Endothelial cell of umbilical vein (primary cell): ENCODE results near the gene LNPK. TPM values are rescaled to one million over a fixed set of nuclear protein-coding genes. Genes with fewer than 3 reads are reported as not detected.

Experiments used
- BruUV-seq: library from RNA; stranded (reverse); fragments of 400-500 nt; replicated peaks from 2 replicates; lab custom pipeline; 2021; lab: Mats Ljungman, UMichigan
- CTCF ChIA-PET: fragments of 300-600, 350-600 bp; sonication (Branson Sonifier 250); formaldehyde crosslinking; loops from one replicate; lab custom pipeline; 2021; ENCODE audit warnings: antibody characterized with exemption, inconsistent platforms; lab: Charles Lee
- POLR2A ChIA-PET: fragments of 300-600, 350-600 bp; sonication (Branson Sonifier 250); formaldehyde crosslinking; loops from one replicate; lab custom pipeline; 2021; ENCODE audit warnings: antibody characterized with exemption, inconsistent platforms; lab: Charles Lee
- DNase-seq: peaks from one replicate; pipeline ENCODE4 v3.0.0-alpha.2; 2011; ENCODE audit warnings: low read depth, low spot score
- FAIRE-seq: peaks from 2 replicates; lab custom pipeline; 2011; peaks lifted over from hg19 to GRCh38; lab: Jason Lieb, UNC
- H2AFZ ChIP-seq: 2 replicates; pipeline ENCODE4 v1.6.0; 2012; ENCODE audit warnings: low read depth, low read length, control low read depth, inconsistent platforms
- H3K27ac ChIP-seq: 2 replicates; pipeline ENCODE4 v1.5.1; 2011; ENCODE audit warnings: low read depth, mild to moderate bottlenecking, control low read depth, low read length, moderate library complexity; ENCODE audit not compliant: insufficient read depth
- H3K27me3 ChIP-seq, 2 experiments: 2 replicates each; pipeline versions ENCODE4 v1.6.0 to v1.6.1; 2011; ENCODE audit warnings: low read length in 2 of 2, mixed read lengths in 1 of 2; ENCODE audit not compliant: control insufficient read depth in 2 of 2, insufficient read depth in 2 of 2
- H3K36me3 ChIP-seq, 2 experiments: 2 replicates in 1 of 2; 3 replicates in 1 of 2; pipeline ENCODE4 v1.5.1; 2011; ENCODE audit warnings: low read length in 2 of 2, mild to moderate bottlenecking in 1 of 2, moderate library complexity in 1 of 2; ENCODE audit not compliant: control insufficient read depth in 2 of 2, insufficient read depth in 2 of 2; ENCODE audit errors: extremely low read depth in 1 of 2
- H3K4me1 ChIP-seq: 3 replicates; pipeline ENCODE4 v1.5.1; 2011; ENCODE audit warnings: mild to moderate bottlenecking, low read length; ENCODE audit not compliant: control insufficient read depth, insufficient read depth; ENCODE audit errors: extremely low read depth
- H3K4me2 ChIP-seq: 2 replicates; pipeline ENCODE4 v1.6.1; 2011; ENCODE audit warnings: low read length, control low read depth, mixed read lengths; ENCODE audit not compliant: insufficient read depth
- H3K4me3 ChIP-seq, 3 experiments: fragments of 200-600 bp in 1 of 3; sonication (generic), shearing (Covaris generic) in 1 of 3; replicated peaks in 1 of 3; 2 replicates each; pipeline ENCODE4 v1.5.1; 2011 to 2016; ENCODE audit warnings: control low read depth in 3 of 3, low read length in 3 of 3, mild to moderate bottlenecking in 2 of 3, inconsistent platforms in 1 of 3, low read depth in 1 of 3, moderate library complexity in 1 of 3; ENCODE audit not compliant: insufficient read depth in 1 of 3
- H3K79me2 ChIP-seq: 2 replicates; pipeline ENCODE4 v1.6.0; 2012; ENCODE audit warnings: low read length, inconsistent platforms; ENCODE audit not compliant: control insufficient read depth, insufficient read depth
- H3K9ac ChIP-seq: replicated peaks from 2 replicates; pipeline ENCODE3; 2011; ENCODE audit warnings: low read length, control low read depth; ENCODE audit not compliant: insufficient read depth; ENCODE audit errors: extremely low read depth
- H3K9me1 ChIP-seq: replicated peaks from 3 replicates; pipeline ENCODE4 v1.6.0; 2011; ENCODE audit warnings: mild to moderate bottlenecking, low read length; ENCODE audit not compliant: control insufficient read depth, insufficient read depth; ENCODE audit errors: extremely low read depth
- H3K9me3 ChIP-seq: replicated peaks from 2 replicates; pipeline ENCODE4 v1.5.1; 2012; ENCODE audit warnings: low read length, inconsistent platforms; ENCODE audit not compliant: control insufficient read depth, insufficient read depth
- H4K20me1 ChIP-seq: replicated peaks from 2 replicates; pipeline ENCODE3; 2011; ENCODE audit warnings: mild to moderate bottlenecking, low read length; ENCODE audit not compliant: control insufficient read depth, insufficient read depth; ENCODE audit errors: extremely low read depth
- CTCF ChIP-seq, 2 donors: IDR thresholded peaks; 1 replicate in 1 of 2; 2 replicates in 1 of 2; pipeline ENCODE4 v1.5.1; 2011; ENCODE audit warnings: low read length in 2 of 2, mild to moderate bottlenecking in 2 of 2, moderate library complexity in 2 of 2, control low read depth in 1 of 2, inconsistent platforms in 1 of 2, low read depth in 1 of 2; ENCODE audit not compliant: insufficient read depth in 1 of 2; ENCODE audit errors: extremely low read depth in 1 of 2
- EZH2 ChIP-seq: IDR thresholded peaks from 2 replicates; pipeline ENCODE4 v1.6.1; 2012; ENCODE audit warnings: borderline replicate concordance, low read depth, mild to moderate bottlenecking, moderate library complexity, low read length, inconsistent platforms; ENCODE audit not compliant: severe bottlenecking
- FOS ChIP-seq: IDR thresholded peaks from 2 replicates; pipeline ENCODE4 v1.6.1; 2011; ENCODE audit warnings: mild to moderate bottlenecking, low read length, moderate library complexity, borderline replicate concordance; ENCODE audit not compliant: insufficient read depth
- GATA2 ChIP-seq: IDR thresholded peaks from 2 replicates; pipeline ENCODE4 v1.7.0; 2011; ENCODE audit warnings: low read depth, mild to moderate bottlenecking, moderate library complexity, mixed read lengths, low read length; ENCODE audit not compliant: insufficient read length, insufficient read depth
- JUN ChIP-seq: IDR thresholded peaks from 2 replicates; pipeline ENCODE4 v1.6.1; 2011; ENCODE audit warnings: borderline replicate concordance, low read depth; ENCODE audit not compliant: insufficient read length, insufficient read depth
- MAX ChIP-seq: IDR thresholded peaks from 2 replicates; pipeline ENCODE4 v1.6.1; 2011; ENCODE audit not compliant: insufficient read depth, insufficient read length
- MYC ChIP-seq: IDR thresholded peaks from one replicate; pipeline ENCODE4 v1.6.1; 2011; ENCODE audit warnings: mild to moderate bottlenecking, low read depth, low read length
- POLR2A ChIP-seq: IDR thresholded peaks from 2 replicates; pipeline ENCODE4 v1.6.1; 2012; ENCODE audit warnings: low read depth, mild to moderate bottlenecking, control low read depth, low read length
- POLR2AphosphoS5 ChIP-seq: IDR thresholded peaks from 2 replicates; pipeline ENCODE4 v1.6.1; 2012; ENCODE audit warnings: low read depth, mild to moderate bottlenecking, control low read depth, low read length, moderate library complexity; ENCODE audit not compliant: insufficient read depth
- dilution Hi-C: fragments of 300-500 bp; cut with MboI; formaldehyde crosslinking; loops from one replicate; pipeline ENCODE4 v1.15.0; 2019; ENCODE audit warnings: low sequenced_read_pairs; ENCODE audit not compliant: extremely low pct_ligation_motif_present
- intact Hi-C: fragments of 100-400 bp; cut with micrococcal nuclease; formaldehyde crosslinking; loops from one replicate; pipeline ENCODE4 v1.10.0; 2022
- polyA plus RNA-seq, 4 experiments: library from polyadenylated mRNA; depleted of rRNA in 3 of 4; stranded (reverse) in 3 of 4; unstranded in 1 of 4; fragments of >200 nt; gene quantifications; 2 replicates each; pipeline versions ENCODE4 v1.2.1 to v1.2.3, GENCODE V29; 2011 to 2012; ENCODE audit warnings: missing spikeins in 1 of 4
- total RNA-seq: library from RNA; stranded (reverse); gene quantifications from 2 replicates; pipeline ENCODE4 v1.2.3, GENCODE V29; 2021

LNPK gene
- total and polyA plus RNA-seq, 2 donors (not counting 3 experiments of a cell fraction or from before 2014, with no cell fraction given) = 2.4 to 11.2 TPM

- Histone ChIP-seq H3K4me2 (no peak overlapping the region), H4K20me1 (no peaks in the 10 kb centered on the region), H3K79me2 (no peaks in the 10 kb centered on the region), H3K4me1 (no peaks in the 10 kb centered on the region), H3K9me1 (no peaks in the 10 kb centered on the region), H3K9ac (no peak overlapping the region), H2AFZ (no peak overlapping the region), H3K27ac (no peak overlapping the region), H3K4me3 (no peak overlapping the region), H3K9me3 (no peaks in the 10 kb centered on the region), H3K27me3 (no peaks in the 10 kb centered on the region), H3K36me3 (no peaks in the 10 kb centered on the region)
- no peak for TF ChIP-seq POLR2A
- TF ChIP-seq JUN = no peak
- no peak for TF ChIP-seq CTCF (IDR thresholded peaks at IDR 0.05; ENCODE audit: extremely low read depth in 1 of 2, insufficient read depth in 1 of 2, low read depth in 1 of 2, low read length in 2 of 2)
- TF ChIP-seq FOS = no peak
- TF ChIP-seq EZH2 = no peak
- TF ChIP-seq MAX = no peak
- TF ChIP-seq GATA2 = no peak
- no peak for TF ChIP-seq MYC
- no peak for TF ChIP-seq POLR2AphosphoS5
- intact Hi-C loops = no loop called here
- FAIRE-seq (no peak), DNase-seq (no peak)
- BruUV-seq = no TSS peak
- dilution Hi-C loops = no loop called here
- ChIA-PET POLR2A (no interaction called here), CTCF (no interaction called here)
Measured at GRCh38 chr2:175941699-175942098, 60.4 kb downstream of the LNPK start.
